Ovary (tissue), 3 donors: ENCODE data around the gene RASL10A.

Source experiments
- EP300 ChIP-seq: sonication (generic); formaldehyde crosslinking; IDR thresholded peaks from one replicate; pipeline ENCODE4 v1.6.1; 2017; ENCODE audit warnings: antibody characterized with exemption
- POLR2A ChIP-seq: fragments of 450-650 bp; IDR thresholded peaks from one replicate; pipeline ENCODE4 v1.6.1; 2017; ENCODE audit warnings: antibody characterized with exemption, mild to moderate bottlenecking, moderate library complexity
- TF ChIP-seq, protein P1 (sequence below), 3 donors: fragments of 450-650 bp in 2 of 3; fragments of 200-600 bp in 1 of 3; IDR thresholded peaks; one replicate each; pipeline versions ENCODE4 v1.5.1 to v1.8.0; 2016 to 2022; ENCODE audit warnings: antibody characterized with exemption in 3 of 3, mild to moderate bottlenecking in 1 of 3
- donor health status: DM: no; HTN: no; CAD: no.

- TF ChIP-seq, protein P1, sequence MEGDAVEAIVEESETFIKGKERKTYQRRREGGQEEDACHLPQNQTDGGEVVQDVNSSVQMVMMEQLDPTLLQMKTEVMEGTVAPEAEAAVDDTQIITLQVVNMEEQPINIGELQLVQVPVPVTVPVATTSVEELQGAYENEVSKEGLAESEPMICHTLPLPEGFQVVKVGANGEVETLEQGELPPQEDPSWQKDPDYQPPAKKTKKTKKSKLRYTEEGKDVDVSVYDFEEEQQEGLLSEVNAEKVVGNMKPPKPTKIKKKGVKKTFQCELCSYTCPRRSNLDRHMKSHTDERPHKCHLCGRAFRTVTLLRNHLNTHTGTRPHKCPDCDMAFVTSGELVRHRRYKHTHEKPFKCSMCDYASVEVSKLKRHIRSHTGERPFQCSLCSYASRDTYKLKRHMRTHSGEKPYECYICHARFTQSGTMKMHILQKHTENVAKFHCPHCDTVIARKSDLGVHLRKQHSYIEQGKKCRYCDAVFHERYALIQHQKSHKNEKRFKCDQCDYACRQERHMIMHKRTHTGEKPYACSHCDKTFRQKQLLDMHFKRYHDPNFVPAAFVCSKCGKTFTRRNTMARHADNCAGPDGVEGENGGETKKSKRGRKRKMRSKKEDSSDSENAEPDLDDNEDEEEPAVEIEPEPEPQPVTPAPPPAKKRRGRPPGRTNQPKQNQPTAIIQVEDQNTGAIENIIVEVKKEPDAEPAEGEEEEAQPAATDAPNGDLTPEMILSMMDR (IDR thresholded peaks at IDR 0.05), result no peak
- no peak for TF ChIP-seq POLR2A
- TF ChIP-seq EP300, result no peak
Measured at GRCh38 chr22:29312218-29313125, 3.0 kb downstream of the RASL10A start.
